Stimulated activated CD8-positive, alpha-beta memory T cell treated with anti-CD3 and anti-CD28 coated beads, Interleukin-7, amount 100 ng/mL, for 4 hours (primary cell): Measurements from ENCODE around the gene ZCWPW2.

Experiments used
- DNase-seq, 2 donors: peaks; one replicate each; pipeline ENCODE4 v3.0.0-alpha.2; 2020; ENCODE audit warnings: low read depth in 2 of 2

The ZCWPW2 gene

DNA sequence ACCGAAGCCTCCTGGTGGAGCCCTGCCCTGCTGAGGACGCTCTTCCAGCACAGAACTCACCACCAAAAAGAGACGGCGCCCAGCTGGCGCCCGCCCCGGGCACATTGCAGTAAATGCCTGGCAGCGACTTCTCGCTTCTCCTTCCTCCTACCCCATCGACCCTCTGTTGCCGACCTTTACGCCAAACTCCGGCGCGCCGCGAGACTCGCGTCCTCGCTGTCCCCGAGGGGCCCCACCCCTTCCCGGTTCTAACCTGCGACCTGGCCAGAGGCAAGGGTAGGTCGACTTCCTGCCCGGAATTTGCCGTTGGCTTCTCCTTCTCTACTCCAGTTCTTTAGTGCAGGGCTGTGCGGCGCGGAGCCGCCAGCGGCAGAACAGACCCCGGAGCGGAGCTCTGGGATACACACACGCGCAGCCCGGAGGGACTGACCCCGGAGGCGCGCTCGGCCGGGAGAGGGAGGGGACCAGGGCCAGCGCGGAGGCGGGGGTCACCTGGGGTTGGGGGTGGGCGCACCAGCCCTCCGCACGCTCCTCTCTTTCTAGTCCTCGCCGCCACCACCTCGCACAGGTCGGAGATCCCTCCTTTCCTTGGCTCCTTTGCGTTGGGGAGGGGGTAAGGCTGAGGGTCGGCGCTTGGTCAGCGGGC lies 226.7 kb downstream of the ZCWPW2 start:
- DNase-seq, result no peak
